Neural progenitor cell (in vitro differentiated cells): Measurements from ENCODE around the gene RNF187.

Experiments
- EZH2 ChIP-seq: fragments of 200-600 bp; sonication (generic); IDR thresholded peaks from 2 replicates; pipeline ENCODE4 v1.6.1; 2017; ENCODE audit warnings: antibody characterized with exemption, mild to moderate bottlenecking, moderate library complexity
- TF ChIP-seq, protein P1 (sequence below): fragments of 200-600 bp; sonication (generic); IDR thresholded peaks from 2 replicates; pipeline ENCODE4 v1.5.1; 2017; ENCODE audit warnings: antibody characterized with exemption, mild to moderate bottlenecking

DNA sequence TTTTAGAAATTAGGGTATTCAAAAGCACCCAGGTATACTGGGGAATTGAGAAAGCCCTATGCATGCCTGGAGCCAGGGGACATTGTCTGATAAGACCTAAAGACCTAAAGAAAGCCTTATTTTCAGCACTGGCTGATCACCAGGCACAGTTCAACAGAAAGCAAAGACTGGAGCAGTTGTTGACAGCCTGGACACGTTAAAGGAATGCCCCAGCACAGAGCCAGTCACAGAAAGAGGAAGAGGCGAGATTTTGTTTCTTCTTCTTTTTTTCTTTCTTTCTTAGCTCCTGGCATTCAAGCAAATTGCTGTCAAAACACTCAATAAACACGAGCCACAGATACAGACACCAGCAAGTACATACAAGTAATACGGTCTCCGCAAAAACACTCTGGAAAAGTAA is 40.4 kb downstream of the RNF187 start:
- TF ChIP-seq, protein P1, sequence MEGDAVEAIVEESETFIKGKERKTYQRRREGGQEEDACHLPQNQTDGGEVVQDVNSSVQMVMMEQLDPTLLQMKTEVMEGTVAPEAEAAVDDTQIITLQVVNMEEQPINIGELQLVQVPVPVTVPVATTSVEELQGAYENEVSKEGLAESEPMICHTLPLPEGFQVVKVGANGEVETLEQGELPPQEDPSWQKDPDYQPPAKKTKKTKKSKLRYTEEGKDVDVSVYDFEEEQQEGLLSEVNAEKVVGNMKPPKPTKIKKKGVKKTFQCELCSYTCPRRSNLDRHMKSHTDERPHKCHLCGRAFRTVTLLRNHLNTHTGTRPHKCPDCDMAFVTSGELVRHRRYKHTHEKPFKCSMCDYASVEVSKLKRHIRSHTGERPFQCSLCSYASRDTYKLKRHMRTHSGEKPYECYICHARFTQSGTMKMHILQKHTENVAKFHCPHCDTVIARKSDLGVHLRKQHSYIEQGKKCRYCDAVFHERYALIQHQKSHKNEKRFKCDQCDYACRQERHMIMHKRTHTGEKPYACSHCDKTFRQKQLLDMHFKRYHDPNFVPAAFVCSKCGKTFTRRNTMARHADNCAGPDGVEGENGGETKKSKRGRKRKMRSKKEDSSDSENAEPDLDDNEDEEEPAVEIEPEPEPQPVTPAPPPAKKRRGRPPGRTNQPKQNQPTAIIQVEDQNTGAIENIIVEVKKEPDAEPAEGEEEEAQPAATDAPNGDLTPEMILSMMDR, result no peak
- TF ChIP-seq EZH2, result no peak
